Upper lobe of left lung (tissue), 4 donors: ENCODE data around the gene ZNF385D.

Experiments
- EP300 ChIP-seq, 4 donors: sonication (generic); formaldehyde crosslinking; IDR thresholded peaks; one replicate each; pipeline ENCODE4 v1.5.1; 2017; ENCODE audit warnings: antibody characterized with exemption in 4 of 4, control low read depth in 2 of 4
- POLR2A ChIP-seq, 4 donors: fragments of 450-650 bp; IDR thresholded peaks; one replicate each; pipeline ENCODE4 v1.5.1; 2016 to 2017; ENCODE audit warnings: antibody characterized with exemption in 4 of 4, mild to moderate bottlenecking in 2 of 4
- POLR2AphosphoS5 ChIP-seq, 2 donors: sonication (generic); formaldehyde crosslinking; IDR thresholded peaks; one replicate each; pipeline ENCODE4 v1.5.1; 2017; ENCODE audit warnings: antibody characterized with exemption in 2 of 2
- TF ChIP-seq, protein P1 (sequence below), 6 experiments: fragments of 450-650 bp in 4 of 6; fragments of 200-600 bp in 2 of 6; sonication (generic) in 2 of 6; IDR thresholded peaks; one replicate each; pipeline ENCODE4 v1.5.1; 2016 to 2019; ENCODE audit warnings: antibody characterized with exemption in 6 of 6

DNA sequence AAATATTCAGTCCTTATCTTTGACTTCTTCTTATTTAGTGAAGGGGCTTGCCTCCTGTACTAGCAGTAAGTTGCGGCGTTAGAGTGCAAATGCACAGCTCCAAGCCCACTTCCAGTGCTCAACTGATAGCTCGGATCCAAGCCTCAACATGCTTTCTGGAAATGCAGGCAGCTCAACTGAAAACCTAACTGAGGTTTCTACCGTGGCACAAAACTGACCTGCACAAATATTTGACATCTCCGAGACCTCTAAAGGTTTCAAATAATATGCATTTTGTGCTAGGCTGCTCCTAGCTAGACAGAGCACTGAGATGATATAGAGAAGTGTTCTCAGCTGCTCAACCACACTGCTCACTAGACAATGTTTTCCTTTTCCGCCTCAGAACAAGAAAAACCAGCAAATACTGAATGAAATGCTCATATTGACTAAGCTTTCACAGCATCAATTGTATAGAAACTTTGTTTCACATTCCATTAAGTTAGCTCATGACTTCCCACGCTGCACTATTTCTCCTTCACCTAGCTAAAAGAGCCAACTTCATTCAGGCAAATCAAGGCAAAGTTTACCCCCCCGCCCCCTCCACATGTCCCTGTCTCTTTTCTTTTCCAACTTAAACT lies 822 bp downstream of the ZNF385D start:
- TF ChIP-seq, protein P1, sequence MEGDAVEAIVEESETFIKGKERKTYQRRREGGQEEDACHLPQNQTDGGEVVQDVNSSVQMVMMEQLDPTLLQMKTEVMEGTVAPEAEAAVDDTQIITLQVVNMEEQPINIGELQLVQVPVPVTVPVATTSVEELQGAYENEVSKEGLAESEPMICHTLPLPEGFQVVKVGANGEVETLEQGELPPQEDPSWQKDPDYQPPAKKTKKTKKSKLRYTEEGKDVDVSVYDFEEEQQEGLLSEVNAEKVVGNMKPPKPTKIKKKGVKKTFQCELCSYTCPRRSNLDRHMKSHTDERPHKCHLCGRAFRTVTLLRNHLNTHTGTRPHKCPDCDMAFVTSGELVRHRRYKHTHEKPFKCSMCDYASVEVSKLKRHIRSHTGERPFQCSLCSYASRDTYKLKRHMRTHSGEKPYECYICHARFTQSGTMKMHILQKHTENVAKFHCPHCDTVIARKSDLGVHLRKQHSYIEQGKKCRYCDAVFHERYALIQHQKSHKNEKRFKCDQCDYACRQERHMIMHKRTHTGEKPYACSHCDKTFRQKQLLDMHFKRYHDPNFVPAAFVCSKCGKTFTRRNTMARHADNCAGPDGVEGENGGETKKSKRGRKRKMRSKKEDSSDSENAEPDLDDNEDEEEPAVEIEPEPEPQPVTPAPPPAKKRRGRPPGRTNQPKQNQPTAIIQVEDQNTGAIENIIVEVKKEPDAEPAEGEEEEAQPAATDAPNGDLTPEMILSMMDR (IDR thresholded peaks at IDR 0.05): no peak
- TF ChIP-seq POLR2AphosphoS5 (IDR thresholded peaks at IDR 0.05) (no peak), POLR2A (IDR thresholded peaks at IDR 0.05) (no peak), EP300 (IDR thresholded peaks at IDR 0.05) (no peak)
